Measurements from ENCODE around the gene TTC22.

TTC22 gene

GRCh38 chr1:54842206-54842915 is 41.2 kb upstream of the TTC22 start:
- DNase-seq (ENCODE audit: low spot score): no peak

GRCh38 chr1:54839824-54840223 is 38.7 kb upstream of the TTC22 start:
- no peak for DNase-seq (ENCODE audit: low spot score)
- TF ChIP-seq CTCF (IDR thresholded peaks at IDR 0.05; ENCODE audit: borderline replicate concordance, control extremely low read depth, extremely low read depth, insufficient read depth, missing control alignments): no peak
- in situ Hi-C loops (cut with MboI; ENCODE audit: low sequenced_read_pairs, unreplicated experiment): no loop called here

More at GRCh38 chr1:54842206-54842915, 41.2 kb upstream of the TTC22 start:
- in situ Hi-C loops (cut with MboI; ENCODE audit: low sequenced_read_pairs, unreplicated experiment): no loop called here
- TF ChIP-seq CTCF (IDR thresholded peaks at IDR 0.05; ENCODE audit: borderline replicate concordance, control extremely low read depth, extremely low read depth, insufficient read depth, missing control alignments): no peak

GRCh38 chr1:54838565-54839180 is 37.5 kb upstream of the TTC22 start:
- in situ Hi-C loops (cut with MboI; ENCODE audit: low sequenced_read_pairs, unreplicated experiment): no loop called here
- no peak for DNase-seq (ENCODE audit: low spot score)
- no peak for TF ChIP-seq CTCF (IDR thresholded peaks at IDR 0.05; ENCODE audit: borderline replicate concordance, control extremely low read depth, extremely low read depth, insufficient read depth, missing control alignments)

GRCh38 chr1:54837002-54837853 is 36.1 kb upstream of the TTC22 start:
- in situ Hi-C loops (cut with MboI; ENCODE audit: low sequenced_read_pairs, unreplicated experiment): no loop called here
- no peak for TF ChIP-seq CTCF (IDR thresholded peaks at IDR 0.05; ENCODE audit: borderline replicate concordance, control extremely low read depth, extremely low read depth, insufficient read depth, missing control alignments)
- no peak for DNase-seq (ENCODE audit: low spot score)

GRCh38 chr1:54836594-54836993 is 35.5 kb upstream of the TTC22 start:
- TF ChIP-seq CTCF (IDR thresholded peaks at IDR 0.05; ENCODE audit: borderline replicate concordance, control extremely low read depth, extremely low read depth, insufficient read depth, missing control alignments): no peak
- in situ Hi-C loops (cut with MboI; ENCODE audit: low sequenced_read_pairs, unreplicated experiment): no loop called here
- no peak for DNase-seq (ENCODE audit: low spot score)

GRCh38 chr1:54835970-54836369 is 34.8 kb upstream of the TTC22 start:
- no peak for DNase-seq (ENCODE audit: low spot score)
- in situ Hi-C loops (cut with MboI; ENCODE audit: low sequenced_read_pairs, unreplicated experiment): no loop called here
- TF ChIP-seq CTCF (IDR thresholded peaks at IDR 0.05; ENCODE audit: borderline replicate concordance, control extremely low read depth, extremely low read depth, insufficient read depth, missing control alignments): no peak
